Measurements from ENCODE around the gene AMFR. TPM values are rescaled to one million over a fixed set of nuclear protein-coding genes. Genes with fewer than 3 reads are reported as not detected.
A peak's percentile ranks its signal among the peaks of the same experiment; 100 is the strongest.

AMFR gene
- polyA plus RNA-seq, 10 donors: 46.4 to 64.7 (median 53.6) TPM

- DNase-seq: peak in 2 of 3 donors; percentile 30 to 70
These were observed 430 bp downstream of the AMFR start for GRCh38 chr16:56424791-56425438.

GRCh38 chr16:56424404-56424764 lies 961 bp downstream of the AMFR start:
- peak in 2 of 3 donors; percentile 14 to 38 for DNase-seq

DNA sequence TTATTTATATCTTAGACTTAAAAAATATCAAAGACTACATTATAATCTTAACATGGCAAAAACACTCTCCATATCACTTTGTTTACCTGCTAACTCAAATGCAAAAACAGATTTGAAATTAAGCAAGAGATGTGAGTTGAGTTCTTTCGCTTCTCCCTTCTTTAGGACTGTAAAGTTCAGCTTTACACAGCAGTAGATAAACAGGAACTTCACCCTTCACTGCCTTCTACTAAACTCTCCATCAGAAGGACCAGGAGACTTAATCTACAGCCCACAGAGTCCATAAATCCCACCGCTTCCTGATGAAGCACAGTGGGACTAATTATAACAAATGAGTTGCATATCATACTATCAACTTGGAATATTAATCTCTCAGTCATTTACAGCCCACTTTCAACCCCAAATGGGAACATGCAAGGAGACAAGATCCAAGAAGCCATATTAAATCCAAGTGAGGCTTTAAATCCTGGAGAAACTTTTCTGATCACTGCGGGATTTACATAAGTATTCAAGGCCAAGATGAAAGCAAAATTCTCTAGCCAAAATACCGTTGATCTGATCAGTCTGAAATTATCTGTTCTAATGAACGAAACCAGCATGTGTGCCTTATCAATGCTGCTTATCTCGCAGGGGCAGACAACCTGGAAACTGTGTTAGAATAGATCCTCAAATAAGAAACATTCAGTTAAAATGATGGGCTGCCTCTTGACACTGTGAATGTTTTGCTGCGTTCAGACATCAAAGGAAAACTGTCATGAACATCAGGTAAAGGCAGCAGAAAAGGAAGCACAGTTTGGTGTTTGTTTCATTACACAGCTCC lies 1.6 kb downstream of the AMFR start:
- DNase-seq: peak in 1 of 3 donors; percentile 18

GRCh38 chr16:56422896-56423441 lies 2.4 kb downstream of the AMFR start:
- no peak for DNase-seq

- no peak for DNase-seq
These were observed 3.2 kb downstream of the AMFR start for GRCh38 chr16:56421976-56422669.

GRCh38 chr16:56421313-56421712 lies 4.0 kb downstream of the AMFR start:
- DNase-seq: no peak

GRCh38 chr16:56420613-56421012 lies 4.7 kb downstream of the AMFR start:
- DNase-seq: no peak

GRCh38 chr16:56419740-56420548 lies 5.4 kb downstream of the AMFR start:
- DNase-seq: no peak

DNA sequence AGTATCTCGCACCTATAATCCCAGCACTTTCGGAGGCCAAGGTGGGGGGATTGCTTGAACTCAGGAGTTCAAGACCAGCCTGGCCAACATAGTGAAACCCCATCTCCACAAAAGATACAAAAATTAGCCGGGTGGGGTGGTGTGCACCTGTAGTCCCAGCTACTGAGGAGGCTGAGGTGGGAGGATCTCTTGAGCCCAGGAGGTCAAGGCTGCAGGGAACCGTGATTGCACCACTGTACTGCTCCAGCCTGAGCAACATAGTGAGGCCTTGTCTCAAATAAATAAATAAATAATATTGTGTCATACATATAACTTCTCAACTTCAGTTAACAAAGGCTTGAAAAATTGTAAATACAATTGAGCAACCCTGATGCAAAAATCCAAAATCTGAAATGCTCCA lies 8.2 kb downstream of the AMFR start:
- no peak for DNase-seq

DNA sequence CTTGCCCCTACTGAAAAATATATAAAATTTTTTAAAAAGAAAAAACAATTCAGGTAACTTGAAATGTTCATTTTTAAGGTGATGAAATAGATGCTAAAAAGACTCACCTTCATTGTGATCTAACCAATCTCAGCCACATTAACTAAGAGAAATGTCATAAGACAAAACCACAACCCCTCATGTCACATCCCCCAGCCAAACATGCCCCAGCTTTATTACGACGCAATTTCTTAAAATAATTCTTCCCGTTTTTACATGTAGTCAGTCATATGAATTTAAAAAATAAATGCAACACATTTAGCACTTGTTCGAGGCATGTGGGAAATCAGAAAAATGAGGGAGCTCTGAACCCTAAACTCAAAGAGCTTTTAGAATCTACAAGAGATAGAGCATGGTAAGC lies 9.5 kb downstream of the AMFR start:
- DNase-seq: no peak

- no peak for DNase-seq
These were observed 11.0 kb downstream of the AMFR start for GRCh38 chr16:56414366-56414765.

- no peak for DNase-seq
These were observed 12.0 kb downstream of the AMFR start for GRCh38 chr16:56413381-56413780.

GRCh38 chr16:56411624-56412023 lies 13.7 kb downstream of the AMFR start:
- no peak for DNase-seq

DNA sequence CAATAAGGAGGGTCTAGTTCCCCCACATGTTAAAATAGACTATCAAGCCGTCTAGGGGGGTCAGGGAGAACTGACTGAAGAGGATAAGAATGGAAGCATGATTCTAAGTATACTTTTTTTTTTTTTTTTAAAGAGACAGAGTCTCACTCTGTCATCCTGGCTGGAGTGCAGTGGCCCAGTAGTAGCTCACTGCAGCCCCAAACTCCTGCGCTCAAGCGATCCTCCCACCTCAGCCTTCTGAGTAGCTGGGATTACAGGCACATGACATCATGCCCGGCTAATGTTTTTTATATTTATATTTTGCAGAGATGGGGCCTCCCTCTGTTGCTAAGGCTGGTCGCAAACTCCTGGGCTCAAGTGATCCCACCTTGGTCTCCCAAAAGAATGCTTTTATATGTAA lies 14.2 kb downstream of the AMFR start:
- no peak for DNase-seq

DNA sequence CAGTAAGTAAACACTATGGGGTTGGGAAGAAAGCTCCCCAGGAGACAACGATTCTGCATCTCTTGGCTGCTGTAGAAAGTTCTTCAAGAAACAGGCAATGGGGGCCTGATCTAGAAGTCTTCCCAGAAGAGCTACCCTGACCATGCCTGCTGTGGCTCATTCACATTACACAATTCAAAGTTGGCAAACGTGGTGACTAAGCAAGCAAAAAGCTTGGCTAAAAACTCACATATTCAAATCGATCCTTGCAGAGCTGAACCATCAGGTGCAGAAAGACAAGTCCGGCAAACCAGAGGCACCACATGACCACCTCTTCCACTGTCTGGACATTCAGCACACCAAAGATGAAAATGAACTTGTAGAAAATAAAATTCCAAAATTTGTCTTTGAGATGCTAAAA lies 16.1 kb downstream of the AMFR start:
- DNase-seq: no peak

- DNase-seq: no peak
These were observed 16.8 kb downstream of the AMFR start for GRCh38 chr16:56408379-56409098.

DNA sequence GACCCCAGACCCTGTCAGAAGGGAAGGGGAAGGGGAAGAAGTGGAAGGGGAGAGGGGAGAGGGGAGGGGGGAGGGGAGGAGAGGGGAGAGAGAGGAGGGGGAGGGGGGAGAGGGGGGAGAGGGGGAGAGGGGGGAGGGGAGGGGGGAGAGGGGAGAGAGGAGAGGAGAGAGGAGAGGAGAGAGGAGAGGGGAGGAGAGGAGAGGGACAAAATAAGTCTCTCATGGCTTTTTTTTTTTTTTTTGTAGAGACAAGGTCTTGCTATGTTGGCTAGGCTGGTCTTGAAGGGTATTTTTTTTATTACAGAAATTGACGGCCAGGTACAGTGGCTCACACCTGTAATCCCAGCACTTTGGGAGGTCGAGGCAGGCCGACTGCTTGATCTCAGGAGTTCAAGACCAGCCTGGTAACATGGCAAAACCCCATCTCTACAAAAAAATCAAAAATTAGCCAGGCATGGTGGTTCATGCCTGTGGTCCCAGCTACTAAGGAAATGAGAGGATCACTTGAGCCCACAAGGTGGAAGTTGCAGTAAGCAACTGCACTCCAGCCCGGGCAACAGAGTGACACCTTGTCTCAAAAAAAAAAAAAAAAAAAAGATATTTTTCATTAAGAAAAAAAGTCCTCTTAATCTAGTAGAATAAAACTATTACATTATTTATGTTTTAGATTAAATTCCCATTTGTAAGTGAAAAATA lies 19.2 kb downstream of the AMFR start:
- no peak for DNase-seq

GRCh38 chr16:56401482-56401881 lies 23.9 kb downstream of the AMFR start:
- no peak for DNase-seq

DNA sequence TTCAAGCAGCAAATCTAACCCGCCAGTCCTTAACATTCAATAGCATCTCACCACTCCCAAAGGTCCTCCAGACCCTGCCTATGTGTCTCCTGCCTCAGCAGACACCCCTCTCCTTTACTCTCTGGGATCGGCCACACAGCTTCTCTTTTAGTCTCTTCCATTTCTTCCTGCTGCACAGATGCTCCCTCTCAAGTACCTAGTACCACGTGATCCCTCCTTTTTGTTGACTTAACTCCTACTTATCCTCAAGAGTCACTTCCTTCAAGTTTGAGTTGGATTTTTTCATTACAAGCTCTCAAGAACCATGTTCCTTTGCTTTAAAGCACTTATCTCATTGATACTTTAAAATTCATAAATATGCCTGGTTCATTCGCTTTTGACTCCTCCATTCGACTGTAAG lies 24.9 kb downstream of the AMFR start:
- no peak for DNase-seq

GRCh38 chr16:56399486-56399885 lies 25.9 kb downstream of the AMFR start:
- DNase-seq: no peak
